ENCODE measurements around the gene FKBP2. TPM values are rescaled to one million over a fixed set of nuclear protein-coding genes. Genes with fewer than 3 reads are reported as not detected.

FKBP2 gene
- total RNA-seq, 1 experiment from 2014 or later, result 87.4 TPM

GRCh38 chr11:64226507-64227051, 14.3 kb upstream of the FKBP2 start:
- no peak for TF ChIP-seq CTCF (IDR thresholded peaks at IDR 0.05; ENCODE audit: unreplicated experiment)
- Mint-ChIP-seq H3K4me3 (ENCODE audit: low read depth, unreplicated experiment) (peak overlapping the region; percentile 79), H3K9me3 (ENCODE audit: low read depth, unreplicated experiment) (no peaks in the 10 kb centered on the region), H3K4me1 (ENCODE audit: low read depth, unreplicated experiment) (peaks cover 7% of the 10 kb centered on the region), H3K36me3 (ENCODE audit: insufficient read depth, unreplicated experiment) (peaks cover 87% of the 10 kb centered on the region), H3K27ac (ENCODE audit: unreplicated experiment) (peak overlapping the region; percentile 14), H3K27me3 (ENCODE audit: unreplicated experiment) (no peaks in the 10 kb centered on the region)
- BruUV-seq (replicated peaks), result TSS peak; percentile 59
- CTCF ChIA-PET, result interaction anchor here (0.6 to 1.3 kb wide), 3 partner anchors 11 to 19 kb away, joined by 3 read pairs; no protein-coding TSS in a partner anchor
- intact Hi-C loops (cut with micrococcal nuclease; ENCODE audit: unreplicated experiment), result no loop called here
- peak; percentile 44 for DNase-seq

GRCh38 chr11:64227405-64227956, 13.4 kb upstream of the FKBP2 start:
- CTCF ChIA-PET, result interaction anchor here (1.0 kb wide), 1 partner anchor 15 kb away, joined by 3 read pairs; no protein-coding TSS in a partner anchor
- H3K36me3 Mint-ChIP-seq (ENCODE audit: insufficient read depth, unreplicated experiment), result peaks cover 87% of the 10 kb centered on the region

GRCh38 chr11:64229090-64229743, 11.7 kb upstream of the FKBP2 start:
- H3K4me1 Mint-ChIP-seq (ENCODE audit: low read depth, unreplicated experiment), result peaks cover 7% of the 10 kb centered on the region
- H3K27me3 Mint-ChIP-seq (ENCODE audit: unreplicated experiment), result no peaks in the 10 kb centered on the region
- no peaks in the 10 kb centered on the region for H3K9me3 Mint-ChIP-seq (ENCODE audit: low read depth, unreplicated experiment)
- TF ChIP-seq CTCF (IDR thresholded peaks at IDR 0.05; ENCODE audit: unreplicated experiment), result no peak
- H3K27ac Mint-ChIP-seq (ENCODE audit: unreplicated experiment), result peak overlapping the region; percentile 50
- intact Hi-C loops (cut with micrococcal nuclease; ENCODE audit: unreplicated experiment), result no loop called here
- peak overlapping the region; percentile 92 for H3K4me3 Mint-ChIP-seq (ENCODE audit: low read depth, unreplicated experiment)
- CTCF ChIA-PET, result interaction anchor here (0.8 kb wide), 1 partner anchor 404 kb away, joined by 7 read pairs; no protein-coding TSS in a partner anchor
- no peak for DNase-seq
- BruUV-seq (replicated peaks), result TSS peak; percentile 3
- H3K36me3 Mint-ChIP-seq (ENCODE audit: insufficient read depth, unreplicated experiment), result peaks cover 86% of the 10 kb centered on the region

More at GRCh38 chr11:64227405-64227956, 13.4 kb upstream of the FKBP2 start:
- intact Hi-C loops (cut with micrococcal nuclease; ENCODE audit: unreplicated experiment), result no loop called here
- H3K4me3 Mint-ChIP-seq (ENCODE audit: low read depth, unreplicated experiment), result peak overlapping the region; percentile 79
- H3K27ac Mint-ChIP-seq (ENCODE audit: unreplicated experiment), result peak overlapping the region; percentile 14
- H3K27me3 Mint-ChIP-seq (ENCODE audit: unreplicated experiment), result no peaks in the 10 kb centered on the region
- no peaks in the 10 kb centered on the region for H3K9me3 Mint-ChIP-seq (ENCODE audit: low read depth, unreplicated experiment)
- peaks cover 7% of the 10 kb centered on the region for H3K4me1 Mint-ChIP-seq (ENCODE audit: low read depth, unreplicated experiment)
- DNase-seq, result no peak
- no peak for TF ChIP-seq CTCF (IDR thresholded peaks at IDR 0.05; ENCODE audit: unreplicated experiment)
- BruUV-seq (replicated peaks), result no TSS peak

GRCh38 chr11:64229744-64230170, 11.1 kb upstream of the FKBP2 start:
- H3K27ac Mint-ChIP-seq (ENCODE audit: unreplicated experiment), result peak overlapping the region; percentile 50
- H3K4me3 Mint-ChIP-seq (ENCODE audit: low read depth, unreplicated experiment), result peak overlapping the region; percentile 92
- no peak for TF ChIP-seq CTCF (IDR thresholded peaks at IDR 0.05; ENCODE audit: unreplicated experiment)
- intact Hi-C loops (cut with micrococcal nuclease; ENCODE audit: unreplicated experiment), result no loop called here
- no peaks in the 10 kb centered on the region for H3K27me3 Mint-ChIP-seq (ENCODE audit: unreplicated experiment)
- H3K9me3 Mint-ChIP-seq (ENCODE audit: low read depth, unreplicated experiment), result no peaks in the 10 kb centered on the region
- no TSS peak for BruUV-seq (replicated peaks)
- peaks cover 81% of the 10 kb centered on the region for H3K36me3 Mint-ChIP-seq (ENCODE audit: insufficient read depth, unreplicated experiment)
- CTCF ChIA-PET, result interaction anchor here (0.6 to 0.8 kb wide), 3 partner anchors 45 to 442 kb away, joined by 3 to 7 read pairs (median 4); no protein-coding TSS in a partner anchor
- H3K4me1 Mint-ChIP-seq (ENCODE audit: low read depth, unreplicated experiment), result peaks cover 7% of the 10 kb centered on the region
- DNase-seq, result no peak

Measured in Calu3 (cell line).